Measurements from ENCODE around the gene PHLDA3.

DNA sequence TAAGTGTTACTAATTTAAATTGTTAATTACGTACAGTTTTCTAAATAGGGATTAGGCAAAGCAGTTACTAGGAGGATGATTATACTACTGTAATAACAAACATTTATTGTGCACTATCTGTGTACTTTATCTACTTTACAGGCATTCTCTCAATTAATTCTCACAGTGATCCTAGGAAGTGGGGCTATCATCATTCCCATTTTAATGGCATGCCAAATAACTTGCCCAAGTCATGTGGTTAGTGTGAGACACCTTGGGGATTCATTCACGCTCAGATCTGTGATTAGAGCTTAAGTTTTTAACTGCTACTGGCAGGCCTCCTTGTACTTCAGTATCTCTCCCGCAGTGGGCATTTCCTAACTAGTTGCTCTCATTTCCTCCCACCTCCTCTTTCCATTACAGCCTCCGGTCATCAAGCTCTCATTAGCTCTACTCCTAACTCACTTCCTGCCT is 11.5 kb downstream of the PHLDA3 start:
- TF ChIP-seq POLR2A (IDR thresholded peaks at IDR 0.05): no peak
- TF ChIP-seq, protein P1, sequence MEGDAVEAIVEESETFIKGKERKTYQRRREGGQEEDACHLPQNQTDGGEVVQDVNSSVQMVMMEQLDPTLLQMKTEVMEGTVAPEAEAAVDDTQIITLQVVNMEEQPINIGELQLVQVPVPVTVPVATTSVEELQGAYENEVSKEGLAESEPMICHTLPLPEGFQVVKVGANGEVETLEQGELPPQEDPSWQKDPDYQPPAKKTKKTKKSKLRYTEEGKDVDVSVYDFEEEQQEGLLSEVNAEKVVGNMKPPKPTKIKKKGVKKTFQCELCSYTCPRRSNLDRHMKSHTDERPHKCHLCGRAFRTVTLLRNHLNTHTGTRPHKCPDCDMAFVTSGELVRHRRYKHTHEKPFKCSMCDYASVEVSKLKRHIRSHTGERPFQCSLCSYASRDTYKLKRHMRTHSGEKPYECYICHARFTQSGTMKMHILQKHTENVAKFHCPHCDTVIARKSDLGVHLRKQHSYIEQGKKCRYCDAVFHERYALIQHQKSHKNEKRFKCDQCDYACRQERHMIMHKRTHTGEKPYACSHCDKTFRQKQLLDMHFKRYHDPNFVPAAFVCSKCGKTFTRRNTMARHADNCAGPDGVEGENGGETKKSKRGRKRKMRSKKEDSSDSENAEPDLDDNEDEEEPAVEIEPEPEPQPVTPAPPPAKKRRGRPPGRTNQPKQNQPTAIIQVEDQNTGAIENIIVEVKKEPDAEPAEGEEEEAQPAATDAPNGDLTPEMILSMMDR (IDR thresholded peaks at IDR 0.05): no peak
